ENCODE measurements around the gene DIP2A.

Gene DIP2A

DNA sequence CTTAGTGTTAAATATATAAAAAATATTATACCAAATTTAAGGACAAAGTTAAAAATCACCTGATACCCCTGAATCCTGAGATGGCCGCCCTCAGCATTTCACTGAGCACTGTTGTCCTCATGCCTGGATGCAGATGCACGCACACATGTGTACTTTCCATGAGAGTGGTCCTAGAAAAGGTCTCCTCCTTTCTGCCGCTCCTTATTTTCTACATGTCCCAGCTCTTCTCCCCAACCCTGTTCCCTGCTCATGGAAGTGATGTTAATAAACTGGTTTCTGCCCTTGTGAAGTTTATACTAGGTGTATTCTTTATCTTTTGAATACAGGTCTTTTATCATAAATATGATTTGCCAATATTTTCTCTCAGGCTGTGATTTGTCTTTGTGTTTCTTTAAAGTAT lies 32.9 kb downstream of the DIP2A start:
- H3K27me3 ChIP-seq (ENCODE audit: control insufficient read depth, insufficient read depth, low read length, poor library complexity, severe bottlenecking), result no peaks in the 10 kb centered on the region
- no peak overlapping the region for H3K4me3 ChIP-seq (ENCODE audit: insufficient read depth, low read depth, low read length)
- H3K27ac ChIP-seq (ENCODE audit: insufficient read depth, low read depth, low read length, poor library complexity, severe bottlenecking), result no peak overlapping the region
- H3K9me3 ChIP-seq (ENCODE audit: control insufficient read depth, low read length), result no peaks in the 10 kb centered on the region
- H3K36me3 ChIP-seq (ENCODE audit: control insufficient read depth, insufficient read depth, low read length), result peaks cover 8% of the 10 kb centered on the region
- WGBS, 2 experiments, result 93 to 97% methylated on average over 3 of the region's 3 CpGs
- H3K4me1 ChIP-seq (ENCODE audit: control insufficient read depth, insufficient read depth, low read length), result no peaks in the 10 kb centered on the region

- Histone ChIP-seq H3K4me1 (ENCODE audit: control insufficient read depth, insufficient read depth, low read length) (no peaks in the 10 kb centered on the region), H3K36me3 (ENCODE audit: control insufficient read depth, insufficient read depth, low read length) (peaks cover 9% of the 10 kb centered on the region), H3K27ac (ENCODE audit: insufficient read depth, low read depth, low read length, poor library complexity, severe bottlenecking) (no peak overlapping the region), H3K4me3 (ENCODE audit: insufficient read depth, low read depth, low read length) (no peak overlapping the region), H3K9me3 (ENCODE audit: control insufficient read depth, low read length) (no peaks in the 10 kb centered on the region), H3K27me3 (ENCODE audit: control insufficient read depth, insufficient read depth, low read length, poor library complexity, severe bottlenecking) (no peaks in the 10 kb centered on the region)
- 93 to 96% methylated on average over 5 of the region's 5 CpGs for WGBS, 2 experiments
These were observed 34.2 kb downstream of the DIP2A start for GRCh38 chr21:46492851-46493250.

DNA sequence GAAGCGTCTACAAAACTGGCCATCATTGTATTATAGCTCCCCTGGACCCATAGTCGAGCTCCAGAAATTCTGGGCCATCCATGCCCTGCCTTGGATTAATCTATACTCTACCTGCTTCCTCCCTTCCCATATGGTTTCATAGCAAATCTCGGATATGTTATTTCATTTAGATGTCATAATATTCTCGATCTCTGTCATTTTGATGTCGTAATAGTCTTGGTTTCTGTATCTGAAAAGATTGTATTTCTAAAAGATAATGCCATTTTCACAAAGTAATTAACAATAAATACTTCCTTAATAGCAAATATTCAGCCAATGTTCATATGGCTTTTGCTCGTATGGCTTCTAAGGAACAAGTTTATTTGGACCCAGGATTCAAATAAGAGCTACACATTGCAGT lies 35.1 kb downstream of the DIP2A start:
- 86 to 91% methylated on average over 5 to 6 of the region's 6 CpGs for WGBS, 2 experiments
- H3K4me3 ChIP-seq (ENCODE audit: insufficient read depth, low read depth, low read length), result no peak overlapping the region
- H3K27ac ChIP-seq (ENCODE audit: insufficient read depth, low read depth, low read length, poor library complexity, severe bottlenecking), result no peak overlapping the region
- H3K36me3 ChIP-seq (ENCODE audit: control insufficient read depth, insufficient read depth, low read length), result peaks cover 18% of the 10 kb centered on the region
- H3K27me3 ChIP-seq (ENCODE audit: control insufficient read depth, insufficient read depth, low read length, poor library complexity, severe bottlenecking), result no peaks in the 10 kb centered on the region
- H3K4me1 ChIP-seq (ENCODE audit: control insufficient read depth, insufficient read depth, low read length), result no peaks in the 10 kb centered on the region
- H3K9me3 ChIP-seq (ENCODE audit: control insufficient read depth, low read length), result no peaks in the 10 kb centered on the region

DNA sequence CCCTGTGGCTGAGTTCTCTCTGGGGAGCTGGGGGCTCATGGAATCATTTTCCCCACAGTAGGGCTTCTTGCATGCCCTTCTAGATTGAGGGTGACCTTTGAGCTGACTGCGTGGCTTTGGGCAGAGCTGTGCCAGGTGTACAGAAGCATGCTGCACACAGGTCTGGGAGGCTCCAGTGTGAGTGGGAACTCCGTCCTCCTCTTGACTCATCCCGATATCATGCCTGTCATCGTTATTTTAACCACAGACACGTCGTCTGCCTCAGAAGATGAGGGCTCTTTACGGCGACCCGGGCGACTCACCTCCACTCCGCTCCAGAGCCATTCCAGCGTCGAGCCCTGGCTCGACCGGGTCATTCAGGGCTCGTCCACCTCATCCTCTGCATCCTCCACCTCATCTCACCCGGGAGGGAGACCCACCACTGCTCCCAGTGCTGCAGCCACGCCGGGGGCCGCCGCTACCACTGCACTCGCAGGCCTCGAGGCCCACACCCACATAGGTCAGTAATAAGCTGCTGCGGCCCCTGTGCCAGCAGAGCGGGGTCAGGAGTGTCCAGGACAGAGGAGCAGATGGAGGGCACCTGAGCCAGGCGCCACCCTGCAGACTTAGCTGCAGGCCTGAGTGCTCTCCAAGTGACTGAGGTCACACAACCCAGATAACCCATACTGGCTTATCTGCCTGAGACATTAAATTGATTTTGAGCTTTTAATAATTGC lies 39.8 kb downstream of the DIP2A start:
- Histone ChIP-seq H3K4me1 (ENCODE audit: control insufficient read depth, insufficient read depth, low read length) (no peaks in the 10 kb centered on the region), H3K27me3 (ENCODE audit: control insufficient read depth, insufficient read depth, low read length, poor library complexity, severe bottlenecking) (no peaks in the 10 kb centered on the region), H3K27ac (ENCODE audit: insufficient read depth, low read depth, low read length, poor library complexity, severe bottlenecking) (no peak overlapping the region), H3K9me3 (ENCODE audit: control insufficient read depth, low read length) (no peaks in the 10 kb centered on the region), H3K4me3 (ENCODE audit: insufficient read depth, low read depth, low read length) (no peak overlapping the region), H3K36me3 (ENCODE audit: control insufficient read depth, insufficient read depth, low read length) (peaks cover 18% of the 10 kb centered on the region)
- WGBS, 2 experiments, result 93 to 95% methylated on average over 26 of the region's 26 CpGs

GRCh38 chr21:46500224-46500861 lies 41.7 kb downstream of the DIP2A start:
- no peaks in the 10 kb centered on the region for H3K4me1 ChIP-seq (ENCODE audit: control insufficient read depth, insufficient read depth, low read length)
- H3K9me3 ChIP-seq (ENCODE audit: control insufficient read depth, low read length), result no peaks in the 10 kb centered on the region
- 92 to 97% methylated on average over 3 of the region's 3 CpGs for WGBS, 2 experiments
- no peaks in the 10 kb centered on the region for H3K27me3 ChIP-seq (ENCODE audit: control insufficient read depth, insufficient read depth, low read length, poor library complexity, severe bottlenecking)
- H3K4me3 ChIP-seq (ENCODE audit: insufficient read depth, low read depth, low read length), result no peak overlapping the region
- H3K36me3 ChIP-seq (ENCODE audit: control insufficient read depth, insufficient read depth, low read length), result peaks cover 27% of the 10 kb centered on the region
- H3K27ac ChIP-seq (ENCODE audit: insufficient read depth, low read depth, low read length, poor library complexity, severe bottlenecking), result no peak overlapping the region

DNA sequence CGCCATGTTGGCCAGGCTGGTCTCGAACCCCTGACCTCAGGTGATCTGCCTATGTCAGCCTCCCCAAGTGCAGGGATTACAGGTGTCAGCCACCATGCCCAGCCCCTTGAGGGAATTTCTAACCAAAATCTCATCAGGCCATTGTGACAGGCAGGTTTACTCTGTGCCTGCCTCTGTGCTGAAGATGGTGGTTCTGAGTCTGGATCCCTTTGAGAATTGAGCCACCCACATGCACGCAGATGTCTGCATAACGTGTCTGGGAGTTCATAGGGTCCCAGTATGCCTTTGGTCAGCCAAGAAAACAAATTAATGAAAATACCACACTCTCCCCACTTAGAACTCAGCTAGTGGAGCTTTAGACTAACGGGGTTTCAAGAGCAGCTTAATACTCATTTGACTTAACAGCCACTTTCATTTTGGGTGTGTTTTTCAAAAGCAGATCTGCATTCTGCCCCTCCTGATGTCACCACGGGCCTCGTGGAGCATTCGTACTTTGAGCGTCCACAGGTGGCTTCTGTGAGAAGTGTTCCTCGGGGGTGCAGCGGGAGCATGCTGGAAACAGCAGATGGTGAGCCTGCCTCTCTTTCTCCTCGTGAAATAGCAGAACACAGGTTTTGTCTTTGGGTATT lies 45.3 kb downstream of the DIP2A start:
- WGBS, 2 experiments, result 93 to 95% methylated on average over 12 of the region's 12 CpGs

GRCh38 chr21:46504666-46505065 lies 46.0 kb downstream of the DIP2A start:
- H3K36me3 ChIP-seq (ENCODE audit: control insufficient read depth, insufficient read depth, low read length), result peaks cover 19% of the 10 kb centered on the region
- WGBS, 2 experiments, result 87 to 88% methylated on average over 5 of the region's 5 CpGs

More for the DNA sequence above, 45.3 kb downstream of the DIP2A start:
- Histone ChIP-seq H3K27ac (ENCODE audit: insufficient read depth, low read depth, low read length, poor library complexity, severe bottlenecking) (no peak overlapping the region), H3K9me3 (ENCODE audit: control insufficient read depth, low read length) (no peaks in the 10 kb centered on the region), H3K27me3 (ENCODE audit: control insufficient read depth, insufficient read depth, low read length, poor library complexity, severe bottlenecking) (no peaks in the 10 kb centered on the region), H3K4me1 (ENCODE audit: control insufficient read depth, insufficient read depth, low read length) (no peaks in the 10 kb centered on the region), H3K36me3 (ENCODE audit: control insufficient read depth, insufficient read depth, low read length) (peaks cover 19% of the 10 kb centered on the region), H3K4me3 (ENCODE audit: insufficient read depth, low read depth, low read length) (no peak overlapping the region)

DNA sequence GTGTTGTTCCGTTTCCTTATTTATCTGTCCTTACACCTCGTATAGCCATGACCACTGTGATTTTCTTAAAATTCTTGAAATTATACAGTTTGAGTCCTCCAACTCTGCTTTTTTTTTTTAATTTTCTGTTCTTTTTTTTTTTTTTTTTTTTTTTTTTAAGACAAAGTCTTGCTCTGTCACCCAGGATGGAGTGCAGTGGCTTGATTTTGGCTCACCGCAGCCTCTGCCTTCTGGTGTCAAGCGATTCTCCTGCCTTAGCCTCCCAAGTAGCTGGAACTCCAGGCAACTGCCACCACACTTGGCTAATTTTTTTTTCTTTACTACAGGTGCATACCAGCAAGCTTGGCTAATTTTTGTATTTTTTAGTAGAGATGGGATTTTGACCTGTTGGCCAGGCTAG lies 48.9 kb downstream of the DIP2A start:
- Histone ChIP-seq H3K36me3 (ENCODE audit: control insufficient read depth, insufficient read depth, low read length) (peaks cover 31% of the 10 kb centered on the region), H3K4me3 (ENCODE audit: insufficient read depth, low read depth, low read length) (no peak overlapping the region), H3K4me1 (ENCODE audit: control insufficient read depth, insufficient read depth, low read length) (no peaks in the 10 kb centered on the region), H3K27me3 (ENCODE audit: control insufficient read depth, insufficient read depth, low read length, poor library complexity, severe bottlenecking) (no peaks in the 10 kb centered on the region), H3K9me3 (ENCODE audit: control insufficient read depth, low read length) (no peaks in the 10 kb centered on the region), H3K27ac (ENCODE audit: insufficient read depth, low read depth, low read length, poor library complexity, severe bottlenecking) (no peak overlapping the region)
- 72 to 86% methylated on average over 4 of the region's 4 CpGs for WGBS, 2 experiments

More at GRCh38 chr21:46504666-46505065, 46.0 kb downstream of the DIP2A start:
- Histone ChIP-seq H3K4me3 (ENCODE audit: insufficient read depth, low read depth, low read length) (no peak overlapping the region), H3K4me1 (ENCODE audit: control insufficient read depth, insufficient read depth, low read length) (no peaks in the 10 kb centered on the region), H3K27ac (ENCODE audit: insufficient read depth, low read depth, low read length, poor library complexity, severe bottlenecking) (no peak overlapping the region), H3K27me3 (ENCODE audit: control insufficient read depth, insufficient read depth, low read length, poor library complexity, severe bottlenecking) (no peaks in the 10 kb centered on the region), H3K9me3 (ENCODE audit: control insufficient read depth, low read length) (no peaks in the 10 kb centered on the region)

DNA sequence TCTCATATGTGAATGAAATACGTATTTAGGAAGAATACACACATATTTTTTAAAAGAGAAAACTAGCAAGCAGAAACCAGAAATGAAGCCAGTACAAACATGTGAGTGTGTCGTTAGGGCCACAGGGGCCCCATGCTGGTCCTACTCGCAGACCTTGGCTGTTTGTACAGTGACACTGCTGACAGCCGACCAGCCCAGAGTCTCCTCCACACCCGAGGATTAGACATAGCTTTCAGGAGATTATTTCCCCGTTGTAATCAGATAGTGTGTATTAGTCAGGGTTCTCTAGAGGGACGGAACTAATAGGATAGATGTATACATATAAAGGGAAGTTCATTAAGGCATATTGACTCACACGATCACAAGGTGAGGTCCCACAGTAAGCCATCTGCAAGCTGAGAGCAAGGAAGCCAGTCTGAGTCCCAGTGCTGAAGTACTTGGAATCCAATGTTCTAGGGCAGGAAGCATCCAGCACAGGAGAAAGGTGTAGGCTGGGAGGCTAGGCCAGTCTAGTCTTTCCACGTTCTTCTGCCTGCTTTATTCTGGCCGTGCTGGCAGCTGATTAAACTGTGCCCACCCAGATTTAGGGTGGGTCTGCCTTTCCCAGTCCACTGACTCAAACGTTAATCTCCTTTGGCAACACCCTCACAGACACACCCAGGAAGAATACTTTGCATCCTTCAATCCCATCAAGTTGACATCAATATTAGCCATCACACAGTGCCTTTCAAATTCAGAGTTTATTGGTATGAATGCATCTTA lies 51.2 kb downstream of the DIP2A start:
- no peaks in the 10 kb centered on the region for H3K9me3 ChIP-seq (ENCODE audit: control insufficient read depth, low read length)

GRCh38 chr21:46515109-46515508 lies 56.4 kb downstream of the DIP2A start:
- Histone ChIP-seq H3K4me3 (ENCODE audit: insufficient read depth, low read depth, low read length) (no peak overlapping the region), H3K4me1 (ENCODE audit: control insufficient read depth, insufficient read depth, low read length) (no peaks in the 10 kb centered on the region), H3K27me3 (ENCODE audit: control insufficient read depth, insufficient read depth, low read length, poor library complexity, severe bottlenecking) (no peaks in the 10 kb centered on the region), H3K9me3 (ENCODE audit: control insufficient read depth, low read length) (no peaks in the 10 kb centered on the region), H3K27ac (ENCODE audit: insufficient read depth, low read depth, low read length, poor library complexity, severe bottlenecking) (no peak overlapping the region), H3K36me3 (ENCODE audit: control insufficient read depth, insufficient read depth, low read length) (peaks cover 9% of the 10 kb centered on the region)
- WGBS, 2 experiments, result 88 to 95% methylated on average over 2 of the region's 2 CpGs

More for the DNA sequence above, 51.2 kb downstream of the DIP2A start:
- H3K36me3 ChIP-seq (ENCODE audit: control insufficient read depth, insufficient read depth, low read length), result peaks cover 25% of the 10 kb centered on the region
- 92 to 93% methylated on average over 10 to 11 of the region's 11 CpGs for WGBS, 2 experiments
- H3K4me3 ChIP-seq (ENCODE audit: insufficient read depth, low read depth, low read length), result no peak overlapping the region
- H3K27me3 ChIP-seq (ENCODE audit: control insufficient read depth, insufficient read depth, low read length, poor library complexity, severe bottlenecking), result no peaks in the 10 kb centered on the region
- H3K27ac ChIP-seq (ENCODE audit: insufficient read depth, low read depth, low read length, poor library complexity, severe bottlenecking), result no peak overlapping the region
- no peaks in the 10 kb centered on the region for H3K4me1 ChIP-seq (ENCODE audit: control insufficient read depth, insufficient read depth, low read length)
